Measurements from ENCODE around the gene LIG3. TPM values are rescaled to one million over a fixed set of nuclear protein-coding genes. Genes with fewer than 3 reads are reported as not detected.

LIG3 gene
- polyA plus RNA-seq, 4 donors, result 4.9 to 23.9 (median 9.9) TPM

GRCh38 chr17:35050170-35050569, 69.9 kb downstream of the LIG3 start:
- DNase-seq (no peak), FAIRE-seq (no peak)
- Histone ChIP-seq H3K27me3 (ENCODE audit: control insufficient read depth in 3 of 3, insufficient read depth in 3 of 3, low read length in 3 of 3) (no peaks in the 10 kb centered on the region), H3K4me1 (ENCODE audit: control insufficient read depth in 3 of 3, insufficient read depth in 2 of 3, low read depth in 1 of 3, low read length in 2 of 3) (peaks cover 8 to 68% (median 23%) of the 10 kb centered on the region in 3 donors), H3K4me3 (ENCODE audit: low read depth in 1 of 3, low read length in 3 of 3) (no peak overlapping the region), H3K9me3 (ENCODE audit: control insufficient read depth in 2 of 2, insufficient read depth in 1 of 2, low read depth in 1 of 2, low read length in 1 of 2) (no peaks in the 10 kb centered on the region), H3K36me3 (ENCODE audit: control insufficient read depth in 3 of 3, insufficient read depth in 2 of 3, low read depth in 1 of 3, low read length in 3 of 3) (peaks cover 0 to 4% (median 0%) of the 10 kb centered on the region in 3 donors), H3K27ac (ENCODE audit: low read depth in 1 of 3, low read length in 2 of 3) (peak overlapping the region in 2 of 3 donors; percentile 80 to 88)
- WGBS, 3 donors, result 90 to 98% (median 94%) methylated on average over 2 of the region's 2 CpGs

- WGBS, 3 donors, result 0 to 8% (median 0%) methylated on average over 2 of the region's 2 CpGs
- H3K4me3 ChIP-seq (ENCODE audit: low read depth in 1 of 3, low read length in 3 of 3), result peak overlapping the region in 1 of 3 donors; percentile 2
- H3K9me3 ChIP-seq (ENCODE audit: control insufficient read depth in 2 of 2, insufficient read depth in 1 of 2, low read depth in 1 of 2, low read length in 1 of 2), result no peaks in the 10 kb centered on the region
- H3K27me3 ChIP-seq (ENCODE audit: control insufficient read depth in 3 of 3, insufficient read depth in 3 of 3, low read length in 3 of 3), result no peaks in the 10 kb centered on the region
- peaks cover 6 to 60% (median 23%) of the 10 kb centered on the region in 3 donors for H3K4me1 ChIP-seq (ENCODE audit: control insufficient read depth in 3 of 3, insufficient read depth in 2 of 3, low read depth in 1 of 3, low read length in 2 of 3)
- peaks cover 0 to 4% (median 0%) of the 10 kb centered on the region in 3 donors for H3K36me3 ChIP-seq (ENCODE audit: control insufficient read depth in 3 of 3, insufficient read depth in 2 of 3, low read depth in 1 of 3, low read length in 3 of 3)
- FAIRE-seq (no peak), DNase-seq (peak; percentile 76 to 77)
- peak overlapping the region; percentile 67 to 90 (median 80) for H3K27ac ChIP-seq (ENCODE audit: low read depth in 1 of 3, low read length in 2 of 3)
Observed at GRCh38 chr17:35051183-35051578, 70.9 kb downstream of the LIG3 start.

GRCh38 chr17:35051579-35052240, 71.4 kb downstream of the LIG3 start:
- H3K4me1 ChIP-seq (ENCODE audit: control insufficient read depth in 3 of 3, insufficient read depth in 2 of 3, low read depth in 1 of 3, low read length in 2 of 3), result peaks cover 5 to 55% (median 23%) of the 10 kb centered on the region in 3 donors
- peak overlapping the region; percentile 67 to 90 (median 80) for H3K27ac ChIP-seq (ENCODE audit: low read depth in 1 of 3, low read length in 2 of 3)
- peak in 1 of 2 donors; percentile 51 for DNase-seq
- peaks cover 0 to 4% (median 0%) of the 10 kb centered on the region in 3 donors for H3K36me3 ChIP-seq (ENCODE audit: control insufficient read depth in 3 of 3, insufficient read depth in 2 of 3, low read depth in 1 of 3, low read length in 3 of 3)
- H3K4me3 ChIP-seq (ENCODE audit: low read depth in 1 of 3, low read length in 3 of 3), result no peak overlapping the region
- H3K9me3 ChIP-seq (ENCODE audit: control insufficient read depth in 2 of 2, insufficient read depth in 1 of 2, low read depth in 1 of 2, low read length in 1 of 2), result no peaks in the 10 kb centered on the region
- 10 to 25% (median 13%) methylated on average over 6 of the region's 6 CpGs for WGBS, 3 donors
- H3K27me3 ChIP-seq (ENCODE audit: control insufficient read depth in 3 of 3, insufficient read depth in 3 of 3, low read length in 3 of 3), result no peaks in the 10 kb centered on the region
- FAIRE-seq, result no peak

GRCh38 chr17:35052241-35052610, 71.9 kb downstream of the LIG3 start:
- Histone ChIP-seq H3K4me1 (ENCODE audit: control insufficient read depth in 3 of 3, insufficient read depth in 2 of 3, low read depth in 1 of 3, low read length in 2 of 3) (peaks cover 5 to 51% (median 23%) of the 10 kb centered on the region in 3 donors), H3K4me3 (ENCODE audit: low read depth in 1 of 3, low read length in 3 of 3) (no peak overlapping the region), H3K27me3 (ENCODE audit: control insufficient read depth in 3 of 3, insufficient read depth in 3 of 3, low read length in 3 of 3) (no peaks in the 10 kb centered on the region), H3K9me3 (ENCODE audit: control insufficient read depth in 2 of 2, insufficient read depth in 1 of 2, low read depth in 1 of 2, low read length in 1 of 2) (no peaks in the 10 kb centered on the region), H3K27ac (ENCODE audit: low read depth in 1 of 3, low read length in 2 of 3) (peak overlapping the region; percentile 41 to 90 (median 67)), H3K36me3 (ENCODE audit: control insufficient read depth in 3 of 3, insufficient read depth in 2 of 3, low read depth in 1 of 3, low read length in 3 of 3) (peaks cover 0 to 4% (median 0%) of the 10 kb centered on the region in 3 donors)
- no peak for DNase-seq
- FAIRE-seq, result no peak

- Histone ChIP-seq H3K36me3 (ENCODE audit: control insufficient read depth in 3 of 3, insufficient read depth in 2 of 3, low read depth in 1 of 3, low read length in 3 of 3) (peaks cover 0 to 4% (median 0%) of the 10 kb centered on the region in 3 donors), H3K27ac (ENCODE audit: low read depth in 1 of 3, low read length in 2 of 3) (peak overlapping the region; percentile 32 to 67 (median 55)), H3K27me3 (ENCODE audit: control insufficient read depth in 3 of 3, insufficient read depth in 3 of 3, low read length in 3 of 3) (no peaks in the 10 kb centered on the region), H3K4me1 (ENCODE audit: control insufficient read depth in 3 of 3, insufficient read depth in 2 of 3, low read depth in 1 of 3, low read length in 2 of 3) (peaks cover 5 to 46% (median 23%) of the 10 kb centered on the region in 3 donors), H3K9me3 (ENCODE audit: control insufficient read depth in 2 of 2, insufficient read depth in 1 of 2, low read depth in 1 of 2, low read length in 1 of 2) (no peaks in the 10 kb centered on the region), H3K4me3 (ENCODE audit: low read depth in 1 of 3, low read length in 3 of 3) (no peak overlapping the region)
- DNase-seq, result no peak
- FAIRE-seq, result no peak
Observed at GRCh38 chr17:35052780-35053179, 72.5 kb downstream of the LIG3 start.

GRCh38 chr17:35053204-35053603, 72.9 kb downstream of the LIG3 start:
- Histone ChIP-seq H3K4me3 (ENCODE audit: low read depth in 1 of 3, low read length in 3 of 3) (no peak overlapping the region), H3K36me3 (ENCODE audit: control insufficient read depth in 3 of 3, insufficient read depth in 2 of 3, low read depth in 1 of 3, low read length in 3 of 3) (peaks cover 0 to 4% (median 0%) of the 10 kb centered on the region in 3 donors), H3K27ac (ENCODE audit: low read depth in 1 of 3, low read length in 2 of 3) (peak overlapping the region; percentile 32 to 67 (median 34)), H3K27me3 (ENCODE audit: control insufficient read depth in 3 of 3, insufficient read depth in 3 of 3, low read length in 3 of 3) (no peaks in the 10 kb centered on the region), H3K9me3 (ENCODE audit: control insufficient read depth in 2 of 2, insufficient read depth in 1 of 2, low read depth in 1 of 2, low read length in 1 of 2) (no peaks in the 10 kb centered on the region), H3K4me1 (ENCODE audit: control insufficient read depth in 3 of 3, insufficient read depth in 2 of 3, low read depth in 1 of 3, low read length in 2 of 3) (peaks cover 5 to 46% (median 23%) of the 10 kb centered on the region in 3 donors)
- DNase-seq (no peak), FAIRE-seq (no peak)
- 81 to 91% (median 91%) methylated on average over 1 of the region's 1 CpG for WGBS, 3 donors

- Histone ChIP-seq H3K27me3 (ENCODE audit: control insufficient read depth in 3 of 3, insufficient read depth in 3 of 3, low read length in 3 of 3) (no peaks in the 10 kb centered on the region), H3K27ac (ENCODE audit: low read depth in 1 of 3, low read length in 2 of 3) (no peak overlapping the region), H3K36me3 (ENCODE audit: control insufficient read depth in 3 of 3, insufficient read depth in 2 of 3, low read depth in 1 of 3, low read length in 3 of 3) (no peaks in the 10 kb centered on the region), H3K4me3 (ENCODE audit: low read depth in 1 of 3, low read length in 3 of 3) (no peak overlapping the region), H3K9me3 (ENCODE audit: control insufficient read depth in 2 of 2, insufficient read depth in 1 of 2, low read depth in 1 of 2, low read length in 1 of 2) (no peaks in the 10 kb centered on the region), H3K4me1 (ENCODE audit: control insufficient read depth in 3 of 3, insufficient read depth in 2 of 3, low read depth in 1 of 3, low read length in 2 of 3) (peaks cover 5 to 24% (median 10%) of the 10 kb centered on the region in 3 donors)
- FAIRE-seq, result no peak
- DNase-seq, result no peak
- 85 to 92% (median 89%) methylated on average over 3 of the region's 3 CpGs for WGBS, 3 donors
Observed at GRCh38 chr17:35056013-35056412, 75.7 kb downstream of the LIG3 start.

GRCh38 chr17:35057332-35057915, 77.1 kb downstream of the LIG3 start:
- no peak overlapping the region for H3K27ac ChIP-seq (ENCODE audit: low read depth in 1 of 3, low read length in 2 of 3)
- no peak overlapping the region for H3K4me3 ChIP-seq (ENCODE audit: low read depth in 1 of 3, low read length in 3 of 3)
- DNase-seq, result no peak
- FAIRE-seq, result no peak
- H3K27me3 ChIP-seq (ENCODE audit: control insufficient read depth in 3 of 3, insufficient read depth in 3 of 3, low read length in 3 of 3), result no peaks in the 10 kb centered on the region
- peaks cover 0 to 12% (median 3%) of the 10 kb centered on the region in 3 donors for H3K4me1 ChIP-seq (ENCODE audit: control insufficient read depth in 3 of 3, insufficient read depth in 2 of 3, low read depth in 1 of 3, low read length in 2 of 3)
- H3K36me3 ChIP-seq (ENCODE audit: control insufficient read depth in 3 of 3, insufficient read depth in 2 of 3, low read depth in 1 of 3, low read length in 3 of 3), result peaks cover 0 to 10% (median 0%) of the 10 kb centered on the region in 3 donors
- H3K9me3 ChIP-seq (ENCODE audit: control insufficient read depth in 2 of 2, insufficient read depth in 1 of 2, low read depth in 1 of 2, low read length in 1 of 2), result no peaks in the 10 kb centered on the region
- WGBS, 3 donors, result 98 to 100% (median 100%) methylated on average over 1 of the region's 1 CpG
